Activated naive CD8-positive, alpha-beta T cell treated with anti-CD3 and anti-CD28 coated beads, Interleukin-2, amount 50 U/mL, for 24 hours (primary cell): ENCODE results near the gene GALT.
"Not testable (repeated sequence)": the region's sequence is repeated elsewhere in the genome, so short reads cannot be mapped to it uniquely, and the experiment has no call there.

Source experiments
- ATAC-seq: fragments of 150-1000 bp; cut with Tn5 transposase; one replicate; pipeline ENCODE4 v1.10.0; 2021
- DNase-seq: peaks from one replicate; pipeline ENCODE4 v3.0.0; 2021
- H3K27ac Mint-ChIP-seq: one replicate; pipeline ENCODE4 v1.8.0; 2021; ENCODE audit warnings: mild to moderate bottlenecking, mixed read lengths
- H3K27me3 Mint-ChIP-seq: one replicate; pipeline ENCODE4 v1.8.0; 2021; ENCODE audit warnings: mixed read lengths
- H3K36me3 Mint-ChIP-seq: one replicate; pipeline ENCODE4 v1.8.0; 2021; ENCODE audit warnings: low read depth, mixed read lengths
- H3K4me1 Mint-ChIP-seq: one replicate; pipeline ENCODE4 v1.8.0; 2021; ENCODE audit warnings: mixed read lengths
- H3K4me3 Mint-ChIP-seq: one replicate; pipeline ENCODE4 v1.8.0; 2021; ENCODE audit warnings: mild to moderate bottlenecking, moderate library complexity, mixed read lengths
- H3K9me3 Mint-ChIP-seq: one replicate; pipeline ENCODE4 v1.8.0; 2021; ENCODE audit warnings: mixed read lengths

GALT gene

GRCh38 chr9:34635556-34635955 is 10.9 kb upstream of the GALT start:
- H3K36me3 Mint-ChIP-seq, result peaks cover 23% of the 10 kb centered on the region

DNA sequence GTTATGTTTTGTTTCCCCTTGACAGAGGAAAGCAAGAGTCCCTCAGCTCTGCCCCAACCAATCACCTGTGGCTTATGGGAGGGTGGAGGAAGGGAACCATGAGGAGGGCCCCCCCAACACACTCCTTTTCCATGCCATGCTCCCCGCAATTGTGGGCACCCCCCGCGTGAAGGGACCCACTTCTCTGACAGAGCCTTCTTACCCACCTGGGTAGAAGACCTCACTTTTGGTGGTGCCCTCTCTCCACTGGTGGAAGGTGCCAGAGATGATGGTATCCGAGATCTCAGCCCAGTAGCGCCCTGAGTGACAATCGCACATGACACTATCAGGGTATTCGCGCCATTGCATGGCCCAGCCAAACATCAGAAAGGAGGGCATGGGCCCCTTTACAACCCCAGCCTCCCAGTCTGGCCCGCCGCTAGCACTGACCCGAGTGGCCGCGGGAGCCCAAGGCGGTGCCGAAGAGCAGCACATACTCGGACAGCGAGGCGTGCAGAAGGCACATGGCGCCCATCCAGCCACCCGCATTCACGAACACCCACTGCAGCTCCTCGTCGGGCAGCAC is 9.6 kb upstream of the GALT start:
- peak overlapping the region; percentile 97 for H3K4me3 Mint-ChIP-seq
- DNase-seq (no peak), ATAC-seq (no peak)

More at GRCh38 chr9:34635556-34635955, 10.9 kb upstream of the GALT start:
- H3K9me3 Mint-ChIP-seq, result no peaks in the 10 kb centered on the region
- peaks cover 34% of the 10 kb centered on the region for H3K4me1 Mint-ChIP-seq
- peak overlapping the region; percentile 97 for H3K4me3 Mint-ChIP-seq
- no peak for DNase-seq
- H3K27ac Mint-ChIP-seq, result no peak overlapping the region
- no peak for ATAC-seq
- H3K27me3 Mint-ChIP-seq, result peaks cover 3% of the 10 kb centered on the region

GRCh38 chr9:34637356-34638137 is 8.9 kb upstream of the GALT start, which contains the start of gene SIGMAR1:
SIGMAR1 (minus strand) TSS chr9:34637787; CDS start chr9:34637697, 90 bp downstream.
- H3K27me3 Mint-ChIP-seq, result no peaks in the 10 kb centered on the region
- H3K27ac Mint-ChIP-seq, result peak within 1 kb of the TSS; percentile 94
- no peaks in the 10 kb centered on the region for H3K9me3 Mint-ChIP-seq
- peaks cover 23% of the 10 kb centered on the region for H3K36me3 Mint-ChIP-seq
- ATAC-seq, result peak; percentile 91
- peak within 1 kb of the TSS; percentile 97 for H3K4me3 Mint-ChIP-seq
- DNase-seq, result peak; percentile 94
- H3K4me1 Mint-ChIP-seq, result peaks cover 36% of the 10 kb centered on the region

More for the DNA sequence above, 9.6 kb upstream of the GALT start:
- Mint-ChIP-seq H3K27me3 (no peaks in the 10 kb centered on the region), H3K36me3 (peaks cover 23% of the 10 kb centered on the region), H3K27ac (peak overlapping the region; percentile 94), H3K9me3 (no peaks in the 10 kb centered on the region), H3K4me1 (peaks cover 36% of the 10 kb centered on the region)

DNA sequence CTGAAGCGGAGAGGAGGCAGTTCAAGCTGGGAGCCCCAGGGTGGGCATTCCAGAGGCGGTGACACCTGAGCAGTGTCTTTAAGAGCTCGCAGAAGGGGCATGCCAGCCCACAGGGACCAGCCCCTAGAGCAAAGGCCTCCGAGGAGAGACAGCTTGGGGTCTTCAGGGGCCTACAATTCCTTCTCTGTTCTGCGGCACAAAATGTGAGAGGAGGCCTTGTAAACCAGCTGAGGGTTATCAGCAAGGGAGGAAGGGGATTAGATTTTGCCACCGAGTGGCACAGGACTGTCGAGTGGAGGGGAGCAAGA is 8.4 kb upstream of the GALT start:
- H3K4me1 Mint-ChIP-seq, result peaks cover 36% of the 10 kb centered on the region
- no peaks in the 10 kb centered on the region for H3K9me3 Mint-ChIP-seq
- H3K27ac Mint-ChIP-seq, result peak overlapping the region; percentile 94
- H3K27me3 Mint-ChIP-seq, result no peaks in the 10 kb centered on the region
- H3K36me3 Mint-ChIP-seq, result peaks cover 23% of the 10 kb centered on the region
- H3K4me3 Mint-ChIP-seq, result peak overlapping the region; percentile 97
- no peak for ATAC-seq
- no peak for DNase-seq

GRCh38 chr9:34639322-34639721 is 7.2 kb upstream of the GALT start:
- not testable (repeated sequence) for DNase-seq, H3K27ac Mint-ChIP-seq, ATAC-seq, H3K4me3 Mint-ChIP-seq, H3K27me3 Mint-ChIP-seq, H3K9me3 Mint-ChIP-seq
- H3K4me1 Mint-ChIP-seq, result peaks cover 32% of the 10 kb centered on the region
- peaks cover 21% of the 10 kb centered on the region for H3K36me3 Mint-ChIP-seq

- H3K36me3 Mint-ChIP-seq, result peaks cover under 1% of the 10 kb centered on the region
- no peak overlapping the region for H3K4me3 Mint-ChIP-seq
- ATAC-seq (no peak), DNase-seq (no peak)
- no peak overlapping the region for H3K27ac Mint-ChIP-seq
- H3K4me1 Mint-ChIP-seq, result peaks cover 30% of the 10 kb centered on the region
- H3K9me3 Mint-ChIP-seq, result no peaks in the 10 kb centered on the region
- H3K27me3 Mint-ChIP-seq, result no peaks in the 10 kb centered on the region
These were observed 3.8 kb upstream of the GALT start for GRCh38 chr9:34642679-34643078.

GRCh38 chr9:34644766-34645314 is 1.6 kb upstream of the GALT start:
- Mint-ChIP-seq H3K4me1 (peaks cover 28% of the 10 kb centered on the region), H3K36me3 (peaks cover 17% of the 10 kb centered on the region), H3K27me3 (no peaks in the 10 kb centered on the region), H3K9me3 (no peaks in the 10 kb centered on the region), H3K27ac (no peak overlapping the region), H3K4me3 (no peak overlapping the region)
- no peak for DNase-seq
- ATAC-seq, result no peak

GRCh38 chr9:34647084-34647403 is 569 bp downstream of the GALT start:
- no peaks in the 10 kb centered on the region for H3K9me3 Mint-ChIP-seq
- peak overlapping the region; percentile 89 for H3K27ac Mint-ChIP-seq
- DNase-seq (no peak), ATAC-seq (no peak)
- H3K4me1 Mint-ChIP-seq, result peaks cover 26% of the 10 kb centered on the region
- peaks cover 17% of the 10 kb centered on the region for H3K36me3 Mint-ChIP-seq
- peak overlapping the region; percentile 86 for H3K4me3 Mint-ChIP-seq
- H3K27me3 Mint-ChIP-seq, result no peaks in the 10 kb centered on the region

GRCh38 chr9:34647651-34648050 is 1.2 kb downstream of the GALT start:
- DNase-seq (no peak), ATAC-seq (no peak)
- peak overlapping the region; percentile 86 for H3K4me3 Mint-ChIP-seq
- peaks cover 31% of the 10 kb centered on the region for H3K4me1 Mint-ChIP-seq
- H3K27me3 Mint-ChIP-seq, result no peaks in the 10 kb centered on the region
- H3K27ac Mint-ChIP-seq, result peak overlapping the region; percentile 89
- no peaks in the 10 kb centered on the region for H3K9me3 Mint-ChIP-seq
- peaks cover 17% of the 10 kb centered on the region for H3K36me3 Mint-ChIP-seq

DNA sequence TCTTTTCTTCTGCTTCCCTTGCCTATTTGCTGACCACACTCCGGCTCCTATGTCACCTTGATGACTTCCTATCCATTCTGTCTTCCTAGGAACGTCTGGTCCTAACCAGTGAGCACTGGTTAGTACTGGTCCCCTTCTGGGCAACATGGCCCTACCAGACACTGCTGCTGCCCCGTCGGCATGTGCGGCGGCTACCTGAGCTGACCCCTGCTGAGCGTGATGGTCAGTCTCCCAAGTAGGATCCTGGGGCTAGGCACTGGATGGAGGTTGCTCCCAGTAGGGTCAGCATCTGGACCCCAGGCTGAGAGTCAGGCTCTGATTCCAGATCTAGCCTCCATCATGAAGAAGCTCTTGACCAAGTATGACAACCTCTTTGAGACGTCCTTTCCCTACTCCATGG is 2.2 kb downstream of the GALT start:
- H3K27ac Mint-ChIP-seq, result no peak overlapping the region
- peak overlapping the region; percentile 48 for H3K4me3 Mint-ChIP-seq
- H3K36me3 Mint-ChIP-seq, result peaks cover 17% of the 10 kb centered on the region

DNA sequence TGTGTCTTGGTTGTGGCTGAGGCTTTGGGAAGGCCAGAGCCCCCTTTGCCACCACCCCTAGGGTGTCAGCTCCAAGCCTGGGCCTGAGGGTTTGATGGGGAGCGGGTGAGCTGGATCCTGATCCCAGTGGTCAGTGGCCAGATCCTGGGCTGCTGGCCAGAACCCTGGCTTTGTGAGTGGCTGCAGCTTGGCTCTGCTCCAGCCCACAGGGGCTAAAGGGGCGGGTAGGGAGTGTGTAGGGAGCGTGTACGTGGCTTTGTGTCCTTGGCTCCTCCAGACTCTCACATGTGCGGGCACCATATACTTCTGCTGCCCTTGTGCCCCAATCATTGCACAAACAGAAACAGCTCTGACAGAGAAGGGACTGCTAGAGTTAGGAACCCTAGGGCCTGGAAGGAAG is 4.3 kb downstream of the GALT start:
- Mint-ChIP-seq H3K36me3 (peaks cover 17% of the 10 kb centered on the region), H3K9me3 (no peaks in the 10 kb centered on the region), H3K4me1 (peaks cover 36% of the 10 kb centered on the region), H3K27ac (no peak overlapping the region), H3K4me3 (no peak overlapping the region), H3K27me3 (no peaks in the 10 kb centered on the region)
- ATAC-seq, result no peak
- DNase-seq, result no peak

More for the DNA sequence above, 2.2 kb downstream of the GALT start:
- Mint-ChIP-seq H3K27me3 (no peaks in the 10 kb centered on the region), H3K9me3 (no peaks in the 10 kb centered on the region), H3K4me1 (peaks cover 37% of the 10 kb centered on the region)
- ATAC-seq (no peak), DNase-seq (no peak)

DNA sequence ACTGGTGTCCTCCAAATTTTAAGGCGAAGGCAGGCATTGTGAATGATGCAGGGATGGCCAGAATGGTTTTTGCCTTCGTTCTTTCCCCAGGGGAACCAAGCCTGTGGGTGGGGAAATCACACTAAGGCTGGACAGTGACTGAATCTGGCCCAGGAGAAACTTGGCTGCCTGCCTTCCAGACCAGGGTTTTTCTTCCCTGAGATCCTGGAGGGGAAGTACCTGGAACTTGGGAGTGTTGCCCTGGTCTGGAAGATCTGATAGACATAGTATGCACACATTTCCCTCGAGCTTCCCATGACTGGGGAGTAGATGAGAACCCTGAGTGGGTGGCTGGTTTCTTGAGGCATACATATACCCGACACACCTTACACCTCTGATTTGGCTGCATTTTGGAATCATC is 4.8 kb downstream of the GALT start:
- peaks cover 31% of the 10 kb centered on the region for H3K4me1 Mint-ChIP-seq
- peaks cover 17% of the 10 kb centered on the region for H3K36me3 Mint-ChIP-seq
- no peak overlapping the region for H3K4me3 Mint-ChIP-seq
- ATAC-seq, result no peak
- no peaks in the 10 kb centered on the region for H3K9me3 Mint-ChIP-seq
- no peaks in the 10 kb centered on the region for H3K27me3 Mint-ChIP-seq
- DNase-seq, result no peak
- no peak overlapping the region for H3K27ac Mint-ChIP-seq

- peak; percentile 71 for ATAC-seq
- Mint-ChIP-seq H3K4me3 (no peak within 1 kb of the TSS), H3K9me3 (no peaks in the 10 kb centered on the region), H3K4me1 (peaks cover 30% of the 10 kb centered on the region), H3K36me3 (peaks cover 17% of the 10 kb centered on the region), H3K27ac (peak within 1 kb of the TSS; percentile 53), H3K27me3 (no peaks in the 10 kb centered on the region)
- peak; percentile 59 for DNase-seq
These were observed 5.6 kb downstream of the GALT start, which contains the start of gene IL11RA for GRCh38 chr9:34651876-34652601. IL11RA (plus strand) TSS chr9:34652185; CDS start chr9:34655218, 3,033 bp downstream.

- DNase-seq, result no peak
- H3K27ac Mint-ChIP-seq, result peak overlapping the region; percentile 53
- H3K27me3 Mint-ChIP-seq, result no peaks in the 10 kb centered on the region
- peaks cover 17% of the 10 kb centered on the region for H3K36me3 Mint-ChIP-seq
- no peak overlapping the region for H3K4me3 Mint-ChIP-seq
- peaks cover 25% of the 10 kb centered on the region for H3K4me1 Mint-ChIP-seq
- ATAC-seq, result no peak
- no peaks in the 10 kb centered on the region for H3K9me3 Mint-ChIP-seq
These were observed 6.1 kb downstream of the GALT start for GRCh38 chr9:34652602-34653000.
